Epithelial cell of prostate (primary cell): ENCODE measurements around the gene ZNRF4.
"Not testable (repeated sequence)": the region's sequence is repeated elsewhere in the genome, so short reads cannot be mapped to it uniquely, and the experiment has no call there.

ENCODE experiments used
- DNase-seq: peaks from one replicate; pipeline ENCODE4 v3.0.0-alpha.2; 2011; ENCODE audit warnings: low read depth, low spot score
- H3K27ac ChIP-seq: fragments of 450-650 bp; 2 replicates; pipeline ENCODE4 v1.5.1; 2017; ENCODE audit warnings: mild to moderate bottlenecking

The ZNRF4 gene

GRCh38 chr19:5470264-5470671, 15.1 kb downstream of the ZNRF4 start:
- no peak overlapping the region for H3K27ac ChIP-seq
- peak; percentile 66 for DNase-seq

GRCh38 chr19:5472286-5472685, 17.1 kb downstream of the ZNRF4 start:
- DNase-seq: peak; percentile 33

GRCh38 chr19:5473646-5474045, 18.4 kb downstream of the ZNRF4 start:
- DNase-seq: no peak
- no peak overlapping the region for H3K27ac ChIP-seq

More at GRCh38 chr19:5472286-5472685, 17.1 kb downstream of the ZNRF4 start:
- H3K27ac ChIP-seq: no peak overlapping the region

- no peak for DNase-seq
- H3K27ac ChIP-seq: no peak overlapping the region
These were observed 22.4 kb downstream of the ZNRF4 start for GRCh38 chr19:5477451-5478215.

- no peak overlapping the region for H3K27ac ChIP-seq
- DNase-seq: no peak
These were observed 23.2 kb downstream of the ZNRF4 start for GRCh38 chr19:5478241-5478924.

GRCh38 chr19:5478925-5479588, 23.8 kb downstream of the ZNRF4 start:
- H3K27ac ChIP-seq: no peak overlapping the region
- no peak for DNase-seq

- H3K27ac ChIP-seq: no peak overlapping the region
- no peak for DNase-seq
These were observed 24.7 kb downstream of the ZNRF4 start for GRCh38 chr19:5479958-5480357.

- H3K27ac ChIP-seq: no peak overlapping the region
- DNase-seq: no peak
These were observed 25.2 kb downstream of the ZNRF4 start for GRCh38 chr19:5480427-5480836.

GRCh38 chr19:5481957-5482356, 26.7 kb downstream of the ZNRF4 start:
- H3K27ac ChIP-seq: no peak overlapping the region
- no peak for DNase-seq

- DNase-seq: no peak
- H3K27ac ChIP-seq: no peak overlapping the region
These were observed 29.4 kb downstream of the ZNRF4 start for GRCh38 chr19:5484398-5485285.

GRCh38 chr19:5485286-5485636, 30.0 kb downstream of the ZNRF4 start:
- DNase-seq: no peak
- no peak overlapping the region for H3K27ac ChIP-seq

- DNase-seq, H3K27ac ChIP-seq: not testable (repeated sequence)
These were observed 30.4 kb downstream of the ZNRF4 start for GRCh38 chr19:5485658-5486057.

- H3K27ac ChIP-seq: no peak overlapping the region
- peak; percentile 3 for DNase-seq
These were observed 32.0 kb downstream of the ZNRF4 start for GRCh38 chr19:5487222-5487621.

- DNase-seq: no peak
- no peak overlapping the region for H3K27ac ChIP-seq
These were observed 34.3 kb downstream of the ZNRF4 start for GRCh38 chr19:5489551-5489950.

- no peak overlapping the region for H3K27ac ChIP-seq
- no peak for DNase-seq
These were observed 36.3 kb downstream of the ZNRF4 start for GRCh38 chr19:5491565-5491964.

- DNase-seq: no peak
- no peak overlapping the region for H3K27ac ChIP-seq
These were observed 37.0 kb downstream of the ZNRF4 start for GRCh38 chr19:5492281-5492634.

- DNase-seq: no peak
- no peak overlapping the region for H3K27ac ChIP-seq
These were observed 37.6 kb downstream of the ZNRF4 start for GRCh38 chr19:5492635-5493409.

- DNase-seq: no peak
- H3K27ac ChIP-seq: no peak overlapping the region
These were observed 39.6 kb downstream of the ZNRF4 start for GRCh38 chr19:5494773-5495172.

- no peak for DNase-seq
- H3K27ac ChIP-seq: no peak overlapping the region
These were observed 40.6 kb downstream of the ZNRF4 start for GRCh38 chr19:5495792-5496191.

- DNase-seq: no peak
- no peak overlapping the region for H3K27ac ChIP-seq
These were observed 42.1 kb downstream of the ZNRF4 start for GRCh38 chr19:5497297-5497696.
